ENCODE measurements around the gene CCDC190.

Gene CCDC190

GRCh38 chr1:162889989-162890388 is 29.0 kb upstream of the CCDC190 start:
- no peak for TF ChIP-seq FOXP2 (optimal IDR thresholded peaks at IDR 0.05; ENCODE audit: borderline replicate concordance, extremely low read depth, extremely low read length, insufficient read depth)
- no peak for TF ChIP-seq REST (IDR thresholded peaks at IDR 0.05; ENCODE audit: insufficient read depth in 1 of 2, low read depth in 2 of 2, low read length in 2 of 2)
- TF ChIP-seq TAF1 (IDR thresholded peaks at IDR 0.05; ENCODE audit: borderline replicate concordance, insufficient read depth, low read length): no peak
- TF ChIP-seq POLR2AphosphoS5 (IDR thresholded peaks at IDR 0.05; ENCODE audit: low read depth, low read length): no peak
- no peak for TF ChIP-seq SIN3A (IDR thresholded peaks at IDR 0.05; ENCODE audit: borderline replicate concordance, insufficient read depth, low read length)

- TF ChIP-seq POLR2AphosphoS5 (IDR thresholded peaks at IDR 0.05; ENCODE audit: low read depth, low read length) (no peak), TAF1 (IDR thresholded peaks at IDR 0.05; ENCODE audit: borderline replicate concordance, insufficient read depth, low read length) (no peak), SIN3A (IDR thresholded peaks at IDR 0.05; ENCODE audit: borderline replicate concordance, insufficient read depth, low read length) (no peak), REST (IDR thresholded peaks at IDR 0.05; ENCODE audit: insufficient read depth in 1 of 2, low read depth in 2 of 2, low read length in 2 of 2) (no peak), FOXP2 (optimal IDR thresholded peaks at IDR 0.05; ENCODE audit: borderline replicate concordance, extremely low read depth, extremely low read length, insufficient read depth) (no peak)
These were observed 25.7 kb upstream of the CCDC190 start for GRCh38 chr1:162886705-162887104.

GRCh38 chr1:162885265-162885664 is 24.3 kb upstream of the CCDC190 start:
- no peak for TF ChIP-seq POLR2AphosphoS5 (IDR thresholded peaks at IDR 0.05; ENCODE audit: low read depth, low read length)
- no peak for TF ChIP-seq FOXP2 (optimal IDR thresholded peaks at IDR 0.05; ENCODE audit: borderline replicate concordance, extremely low read depth, extremely low read length, insufficient read depth)
- TF ChIP-seq SIN3A (IDR thresholded peaks at IDR 0.05; ENCODE audit: borderline replicate concordance, insufficient read depth, low read length): no peak
- no peak for TF ChIP-seq REST (IDR thresholded peaks at IDR 0.05; ENCODE audit: insufficient read depth in 1 of 2, low read depth in 2 of 2, low read length in 2 of 2)
- TF ChIP-seq TAF1 (IDR thresholded peaks at IDR 0.05; ENCODE audit: borderline replicate concordance, insufficient read depth, low read length): no peak

- TF ChIP-seq POLR2AphosphoS5 (IDR thresholded peaks at IDR 0.05; ENCODE audit: low read depth, low read length) (no peak), SIN3A (IDR thresholded peaks at IDR 0.05; ENCODE audit: borderline replicate concordance, insufficient read depth, low read length) (no peak), FOXP2 (optimal IDR thresholded peaks at IDR 0.05; ENCODE audit: borderline replicate concordance, extremely low read depth, extremely low read length, insufficient read depth) (no peak), REST (IDR thresholded peaks at IDR 0.05; ENCODE audit: insufficient read depth in 1 of 2, low read depth in 2 of 2, low read length in 2 of 2) (no peak), TAF1 (IDR thresholded peaks at IDR 0.05; ENCODE audit: borderline replicate concordance, insufficient read depth, low read length) (no peak)
These were observed 23.9 kb upstream of the CCDC190 start for GRCh38 chr1:162884831-162885230.

- no peak for TF ChIP-seq TAF1 (IDR thresholded peaks at IDR 0.05; ENCODE audit: borderline replicate concordance, insufficient read depth, low read length)
These were observed 21.3 kb upstream of the CCDC190 start for GRCh38 chr1:162882248-162882674.
